Measurements from ENCODE around the gene PDAP1. TPM values are rescaled to one million over a fixed set of nuclear protein-coding genes. Genes with fewer than 3 reads are reported as not detected.
A peak's percentile ranks its signal among the peaks of the same experiment; 100 is the strongest.

Gene PDAP1
- total and polyA plus RNA-seq, 2 of the 4 experiments (the other 2 are of a cell fraction), result 40.3 to 193 TPM

- no peak overlapping the region for H3K14ac ChIP-seq (replicated peaks; ENCODE audit: low read depth, low read length)
- intact Hi-C loops (cut with micrococcal nuclease), result no loop called here
- no peaks in the 10 kb centered on the region for H3K9me3 ChIP-seq (ENCODE audit: control insufficient read depth, insufficient read depth, low read length)
- H3K4me3 ChIP-seq (ENCODE audit: insufficient read depth, low read depth, low read length), result no peak overlapping the region
- no peak overlapping the region for H2BK120ac ChIP-seq (ENCODE audit: low read depth, low read length)
- no peak overlapping the region for H2BK20ac ChIP-seq (ENCODE audit: low read depth, low read length)
- no peak overlapping the region for H2AK5ac ChIP-seq (ENCODE audit: low read depth, low read length)
- TF ChIP-seq ELK1 (IDR thresholded peaks at IDR 0.05; ENCODE audit: borderline replicate concordance, low read depth, low read length) (no peak), MXI1 (IDR thresholded peaks at IDR 0.05; ENCODE audit: borderline replicate concordance, low read depth, low read length) (no peak), FOS (IDR thresholded peaks at IDR 0.05; ENCODE audit: low read depth, low read length) (no peak), CHD1 (IDR thresholded peaks at IDR 0.05; ENCODE audit: low read depth, low read length) (no peak), RCOR1 (IDR thresholded peaks at IDR 0.05; ENCODE audit: insufficient replicate concordance, low read length) (no peak), SMC3 (IDR thresholded peaks at IDR 0.05; ENCODE audit: low read depth, low read length) (no peak), POLR2A (IDR thresholded peaks at IDR 0.05; ENCODE audit: low read depth, low read length) (no peak), RAD21 (IDR thresholded peaks at IDR 0.05; ENCODE audit: low read length) (no peak), MAZ (IDR thresholded peaks at IDR 0.05; ENCODE audit: borderline replicate concordance, low read depth, low read length) (no peak), CTCF (conservative IDR thresholded peaks at IDR 0.05; ENCODE audit: low read depth, low read length) (no peak), CEBPB (IDR thresholded peaks at IDR 0.05; ENCODE audit: low read depth, low read length) (no peak), MAFK (IDR thresholded peaks at IDR 0.05; ENCODE audit: low read depth, low read length) (no peak), RFX5 (IDR thresholded peaks at IDR 0.05; ENCODE audit: low read depth, low read length) (no peak), USF2 (IDR thresholded peaks at IDR 0.05; ENCODE audit: low read depth, low read length) (no peak), NFE2L2 (IDR thresholded peaks at IDR 0.05; ENCODE audit: low read depth, low read length) (no peak), BHLHE40 (IDR thresholded peaks at IDR 0.05; ENCODE audit: low read depth, low read length) (no peak)
- 0 out of 2 replicates have a peak, but pooled peaks cover 3% of the 10 kb centered on the region for H3K9me1 ChIP-seq (ENCODE audit: insufficient read depth, low read length)
- ChIA-PET POLR2A (ENCODE audit: unreplicated experiment) (no interaction called here), CTCF (no interaction called here)
- no peak overlapping the region for H3K27ac ChIP-seq (ENCODE audit: insufficient read depth, low read length)
- no peak overlapping the region for H2BK5ac ChIP-seq (ENCODE audit: low read depth, low read length, poor library complexity, severe bottlenecking)
- 97% methylated on average over 7 of the region's 9 CpGs; no CpG with 5 or more reads in 1 of the 2 experiments for WGBS, 2 experiments (ENCODE audit: extremely low coverage in 2 of 2, insufficient read length in 1 of 2)
- no peak overlapping the region for H3K23ac ChIP-seq (ENCODE audit: low read depth, low read length)
- in situ Hi-C loops (cut with MboI; ENCODE audit: low sequenced_read_pairs), result no loop called here
- H3K4me2 ChIP-seq (ENCODE audit: low read depth, low read length), result no peak overlapping the region
- H3K79me1 ChIP-seq (ENCODE audit: low read depth in 1 of 2, low read length in 2 of 2), result peaks cover 13 to 18% of the 10 kb centered on the region in 2 experiments
- no peak overlapping the region for H3K4ac ChIP-seq (ENCODE audit: low read depth, low read length)
- dilution Hi-C loops (cut with HindIII; ENCODE audit: low sequenced_read_pairs, unreplicated experiment), result no loop called here
- no peak overlapping the region for H4K5ac ChIP-seq (ENCODE audit: low read depth, low read length)
- no peaks in the 10 kb centered on the region; the same call in none of the 2 replicates for H4K20me1 ChIP-seq (ENCODE audit: insufficient read depth, low read length)
- H4K8ac ChIP-seq (ENCODE audit: low read depth in 2 of 2, low read length in 2 of 2), result no peak overlapping the region
- H3K9ac ChIP-seq (ENCODE audit: low read depth, low read length), result no peak overlapping the region
- H3K4me1 ChIP-seq (ENCODE audit: control insufficient read depth, insufficient read depth, low read length), result no peaks in the 10 kb centered on the region
- H4K91ac ChIP-seq (ENCODE audit: insufficient read depth, low read depth, low read length), result no peak overlapping the region
- no peak overlapping the region for H3K56ac ChIP-seq (ENCODE audit: extremely low read depth, insufficient read depth, low read length)
- no peak for DNase-seq
- BruUV-seq (replicated peaks), result no TSS peak
- ATAC-seq (ENCODE audit: low read depth), result no peak
- peak overlapping the region; percentile 42 for H2AK9ac ChIP-seq (replicated peaks; ENCODE audit: low read depth, low read length, poor library complexity)
- H2AFZ ChIP-seq (replicated peaks; ENCODE audit: low read length, poor library complexity), result no peak overlapping the region
- H3K36me3 ChIP-seq (ENCODE audit: control insufficient read depth, insufficient read depth, low read length), result peaks cover 50% of the 10 kb centered on the region
- no peaks in the 10 kb centered on the region for H3K27me3 ChIP-seq (ENCODE audit: control insufficient read depth, insufficient read depth, low read length)
- H3K18ac ChIP-seq (ENCODE audit: low read depth, low read length), result no peak overlapping the region
- H2BK15ac ChIP-seq (ENCODE audit: low read depth, low read length), result no peak overlapping the region
Measured at GRCh38 chr7:99433158-99433557, 24.8 kb upstream of the PDAP1 start.

Data from IMR-90 (cell line).